Stimulated activated CD4-positive, alpha-beta T cell treated with anti-CD3 and anti-CD28 coated beads, Interleukin-1b, Interleukin-23, amount 100 ng/mL, for 48 hours (primary cell): ENCODE data around the gene DOK7.

Experiments
- DNase-seq: peaks from one replicate; pipeline ENCODE4 v3.0.0-alpha.2; 2020

Gene DOK7

DNA sequence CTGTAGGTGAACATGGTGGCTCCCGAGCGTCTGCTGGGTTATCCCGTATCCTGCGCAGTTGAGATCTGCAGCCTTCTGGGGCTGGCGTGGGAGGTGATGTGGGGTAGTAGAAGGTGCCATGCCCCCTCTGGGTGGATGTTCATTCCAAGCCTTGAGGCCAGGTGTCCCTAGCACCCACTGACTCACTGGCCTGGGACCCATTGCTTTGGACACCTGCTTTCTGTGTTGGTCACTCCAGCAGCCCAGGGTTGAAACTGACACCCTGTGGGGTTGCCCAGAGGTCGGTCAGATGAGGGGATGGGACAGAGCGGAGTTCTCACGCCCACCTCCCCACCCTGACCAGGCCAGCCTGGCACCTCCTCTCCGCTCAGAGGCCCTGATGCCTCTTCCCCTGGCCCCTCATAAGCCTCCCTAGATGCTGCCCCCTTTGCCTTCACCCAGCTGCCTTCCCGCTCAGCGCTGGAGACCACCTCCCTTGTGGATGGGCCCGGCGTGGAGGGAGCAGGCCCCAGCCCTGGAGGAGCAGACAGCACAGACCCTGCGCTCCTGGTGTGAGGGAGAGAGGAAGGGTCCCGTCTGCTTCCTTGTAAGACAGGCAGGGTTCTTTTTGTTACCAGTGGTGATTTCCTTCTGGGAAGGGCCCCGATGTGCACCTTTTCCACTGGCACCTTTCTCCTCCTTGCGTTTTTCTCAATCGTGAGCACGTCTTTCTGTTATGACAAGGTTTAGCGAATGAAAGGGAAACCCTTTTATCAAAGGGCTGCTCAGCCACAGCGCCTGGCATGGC is 2.0 kb downstream of the DOK7 start:
- DNase-seq, result no peak

DNA sequence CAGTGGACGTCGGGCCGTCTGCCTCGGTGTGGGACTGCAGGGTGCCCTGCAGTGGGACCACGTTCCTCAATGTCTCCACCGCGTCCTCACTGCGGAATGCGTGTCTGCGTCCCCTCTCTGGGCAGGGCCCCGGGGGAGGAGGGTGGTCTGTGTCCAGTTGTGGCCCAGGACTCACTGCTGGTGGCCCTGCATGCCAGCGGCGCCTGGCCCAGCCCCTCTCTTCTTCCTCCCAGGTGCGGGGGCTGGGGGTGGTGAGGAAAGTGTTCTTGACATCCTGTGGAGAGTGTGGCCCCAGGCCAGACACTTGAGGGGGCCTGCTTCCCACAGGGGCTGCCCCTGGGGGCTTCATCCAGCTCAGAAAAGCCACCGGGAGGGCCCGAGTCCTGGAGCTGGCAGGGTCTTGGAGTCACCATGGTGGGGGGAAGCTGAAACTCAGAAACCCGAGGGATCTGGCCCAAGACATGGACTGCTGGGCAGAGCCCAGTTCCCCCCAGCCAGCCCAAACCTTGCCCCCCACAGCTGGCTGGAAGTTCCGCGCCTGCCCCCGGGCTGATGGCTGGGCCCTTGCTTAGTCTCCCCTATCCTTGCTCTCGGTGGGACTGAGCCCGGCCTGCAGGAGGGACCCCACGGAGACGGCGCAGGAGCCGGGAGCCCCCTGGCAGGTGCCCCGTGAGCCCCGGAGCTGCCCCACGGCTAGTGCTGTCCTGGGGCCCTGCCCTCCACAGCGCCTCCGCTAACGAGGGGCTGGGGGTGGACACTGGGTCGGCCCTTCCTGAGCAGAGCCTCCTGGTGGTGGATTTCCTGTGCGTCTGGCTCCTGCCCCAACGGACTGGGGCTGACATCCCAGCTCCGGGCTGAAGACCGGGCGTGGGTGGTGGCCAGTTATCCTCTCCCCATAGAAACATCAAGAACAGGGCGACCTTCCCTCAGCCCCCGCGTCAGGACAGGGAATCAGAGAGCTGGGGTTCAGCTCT is 2.9 kb downstream of the DOK7 start:
- no peak for DNase-seq

DNA sequence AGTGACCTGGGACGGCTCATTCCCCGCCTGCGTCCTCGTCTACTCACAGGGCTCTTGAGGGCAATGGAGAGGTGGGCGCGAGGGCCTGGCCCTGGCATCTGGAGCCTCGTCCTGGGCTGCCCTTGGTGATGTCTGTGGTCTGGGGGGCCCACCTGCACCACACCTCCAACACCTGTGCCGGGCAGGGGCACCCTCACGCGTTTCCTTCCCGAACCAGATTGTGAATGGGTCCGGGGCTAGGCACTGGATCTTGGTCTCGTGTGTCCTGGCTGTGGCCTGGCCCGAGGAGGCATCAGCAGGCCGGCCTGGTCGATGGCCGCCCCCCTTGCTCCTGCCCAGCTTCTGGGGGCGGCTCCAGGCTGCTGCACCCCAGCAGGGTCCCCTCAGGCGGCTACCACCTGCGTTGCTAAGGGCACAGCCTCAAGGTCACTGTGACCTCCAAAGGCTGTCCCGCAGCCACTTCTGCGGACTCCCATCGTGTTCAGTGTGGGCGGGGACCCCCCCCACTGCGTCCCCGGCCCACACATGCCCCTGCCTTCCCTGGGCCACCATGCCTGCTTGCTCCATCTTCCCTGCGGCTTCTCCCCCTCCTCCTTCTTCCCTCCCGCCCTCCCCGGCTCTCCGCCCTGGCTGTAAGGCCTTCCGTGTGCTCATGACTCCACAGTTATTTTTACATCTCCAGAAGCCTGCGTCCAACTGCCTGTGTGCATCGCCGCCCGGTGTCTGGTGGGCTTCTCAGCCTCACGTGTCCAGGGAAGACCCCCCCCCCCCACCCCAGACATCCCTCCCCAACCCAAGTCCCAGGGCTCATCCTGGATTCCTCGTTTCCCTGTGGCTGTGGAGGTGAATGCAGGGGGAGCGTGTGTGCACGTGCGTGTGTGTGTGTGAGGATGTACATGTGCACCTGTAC is 3.8 kb downstream of the DOK7 start:
- DNase-seq, result no peak

DNA sequence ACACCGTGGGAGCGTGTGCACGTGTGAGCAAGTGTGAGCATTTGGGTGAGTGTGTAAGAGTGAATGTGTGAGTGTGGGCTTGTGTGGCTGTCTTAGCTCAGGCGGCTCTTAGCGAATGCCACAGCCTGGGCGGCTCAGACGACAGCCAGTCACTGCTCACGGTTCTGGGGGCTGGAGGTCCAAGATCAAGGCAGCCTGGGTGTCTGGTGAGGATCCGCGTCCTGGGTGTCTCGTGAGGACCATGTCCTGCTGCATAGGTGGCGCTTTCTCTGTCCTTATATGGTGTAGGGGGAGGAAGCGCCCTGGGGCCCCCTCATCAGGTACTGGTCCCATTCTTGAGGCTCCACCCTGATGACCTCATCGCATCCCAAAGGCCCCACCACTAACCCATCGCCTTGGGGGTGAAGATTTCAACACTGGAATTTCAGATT is 4.5 kb downstream of the DOK7 start:
- DNase-seq, result no peak

- DNase-seq, result no peak
Observed at GRCh38 chr4:3468154-3468553, 5.0 kb downstream of the DOK7 start.

GRCh38 chr4:3468804-3469203 is 5.7 kb downstream of the DOK7 start:
- DNase-seq, result no peak

GRCh38 chr4:3469386-3470243 is 6.5 kb downstream of the DOK7 start:
- no peak for DNase-seq

DNA sequence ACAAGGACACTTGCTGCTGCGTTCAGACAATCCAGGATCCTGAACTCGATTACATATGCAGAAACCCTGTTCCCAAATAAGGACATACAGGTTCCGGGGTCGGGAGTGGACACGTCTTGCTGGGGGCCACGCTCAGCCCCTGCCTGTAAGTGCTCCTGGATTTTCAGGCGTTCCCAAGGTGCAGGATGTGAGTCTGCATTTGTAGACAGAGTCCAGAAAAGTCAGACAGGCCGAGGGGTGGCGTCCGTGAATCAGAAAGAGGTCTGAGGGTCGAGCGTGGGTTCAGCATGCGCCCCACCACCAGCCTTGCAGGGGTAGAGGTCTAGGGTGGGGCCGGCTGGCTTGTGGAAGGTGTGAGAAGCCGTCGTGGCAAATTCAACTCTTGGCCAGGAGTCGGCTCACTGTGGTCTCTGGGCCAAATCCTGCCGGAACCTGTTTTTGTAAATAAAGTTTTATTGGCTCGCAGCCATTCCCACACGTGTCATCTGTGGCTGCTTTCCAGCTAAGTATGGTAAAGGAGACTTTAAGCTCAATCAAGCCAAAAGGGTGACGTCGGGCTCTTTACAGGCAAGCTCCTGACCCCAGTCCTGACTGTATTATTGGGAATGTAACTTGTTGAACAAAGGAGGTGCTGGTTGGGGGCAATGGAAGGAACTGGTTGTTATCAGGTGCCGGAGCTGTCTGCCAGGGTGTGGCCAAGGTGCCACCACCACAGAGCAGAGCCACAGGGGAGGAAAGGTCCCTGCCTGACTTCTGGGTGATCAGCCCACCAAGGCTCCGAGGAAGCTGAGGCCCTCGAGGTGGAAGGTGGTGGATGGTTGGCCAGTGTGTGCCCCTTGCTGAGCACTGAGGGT is 7.4 kb downstream of the DOK7 start:
- no peak for DNase-seq

- no peak for DNase-seq
Observed at GRCh38 chr4:3471098-3471760, 8.1 kb downstream of the DOK7 start.

- DNase-seq, result no peak
Observed at GRCh38 chr4:3471886-3472285, 8.8 kb downstream of the DOK7 start.

DNA sequence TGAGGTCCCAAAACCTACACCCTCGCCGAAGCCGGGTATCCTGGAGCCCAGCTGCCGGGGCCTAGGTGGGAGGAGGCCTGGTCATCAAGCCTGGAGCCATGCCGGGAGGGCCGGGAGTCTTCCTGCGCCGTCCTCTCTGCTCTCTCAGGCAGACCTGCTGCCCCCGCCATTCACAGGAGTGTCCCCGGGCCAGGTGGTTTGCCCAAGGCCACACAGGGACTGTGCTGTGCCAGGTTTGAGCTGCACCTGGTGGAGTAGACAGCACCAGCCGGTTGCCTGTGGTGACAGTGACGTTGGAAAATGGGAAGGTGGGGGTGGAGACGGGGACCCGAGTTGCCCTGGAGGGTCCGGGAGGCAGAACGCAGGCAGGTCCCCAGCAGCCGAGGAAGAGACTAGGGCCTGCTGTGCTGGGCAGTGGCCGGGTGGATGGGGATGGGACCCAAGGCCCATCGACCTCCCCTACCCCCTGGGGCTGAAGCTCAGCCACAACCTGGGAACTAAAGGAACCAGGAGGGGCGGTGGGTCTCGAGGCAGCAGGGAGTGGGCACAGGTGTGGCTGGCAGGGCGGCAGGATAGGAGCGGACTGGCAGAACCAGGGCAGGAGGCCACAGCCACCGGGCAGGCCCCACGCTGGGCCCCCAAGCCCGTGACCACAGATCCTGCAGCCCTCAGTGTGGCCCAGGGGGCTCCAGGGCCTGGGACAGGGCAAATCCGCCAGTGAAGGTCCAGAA is 9.5 kb downstream of the DOK7 start:
- no peak for DNase-seq

DNA sequence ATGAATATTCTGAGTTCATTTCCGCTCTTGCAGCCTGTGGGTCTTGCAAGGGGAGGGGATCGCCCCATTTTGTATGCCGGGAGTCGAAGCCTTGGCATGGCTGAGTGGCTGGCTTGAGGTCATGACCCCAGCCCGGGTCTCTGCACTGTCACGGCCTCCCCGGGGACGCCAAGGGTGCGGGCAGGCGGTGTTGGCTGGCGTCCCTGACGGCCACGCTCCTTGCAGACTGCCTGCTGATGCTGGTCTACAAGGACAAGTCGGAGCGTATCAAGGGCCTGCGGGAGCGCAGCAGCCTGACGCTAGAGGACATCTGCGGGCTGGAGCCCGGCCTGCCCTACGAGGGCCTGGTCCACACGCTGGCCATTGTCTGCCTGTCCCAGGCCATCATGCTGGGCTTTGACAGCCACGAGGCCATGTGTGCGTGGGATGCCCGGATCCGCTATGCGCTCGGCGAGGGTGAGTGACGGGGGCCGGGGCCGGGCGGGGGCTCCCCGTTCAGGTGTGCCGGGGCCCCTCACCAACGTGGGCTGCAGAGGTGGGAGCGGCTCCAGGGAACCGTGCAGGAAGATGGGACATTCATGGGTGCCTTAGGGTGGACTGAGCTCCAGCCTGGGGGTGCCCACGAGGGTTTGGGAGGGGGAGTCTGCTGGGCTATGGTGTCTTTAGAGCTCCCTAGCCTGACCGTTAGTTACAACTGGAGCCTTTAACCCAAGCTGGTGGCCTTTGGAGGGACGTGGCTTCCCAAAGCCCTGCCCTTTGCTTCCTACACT is 10.3 kb downstream of the DOK7 start:
- no peak for DNase-seq

GRCh38 chr4:3473996-3474765 is 11.1 kb downstream of the DOK7 start:
- no peak for DNase-seq

- no peak for DNase-seq
Observed at GRCh38 chr4:3475041-3475712, 12.1 kb downstream of the DOK7 start.

- no peak for DNase-seq
Observed at GRCh38 chr4:3475713-3476260, 12.7 kb downstream of the DOK7 start.

DNA sequence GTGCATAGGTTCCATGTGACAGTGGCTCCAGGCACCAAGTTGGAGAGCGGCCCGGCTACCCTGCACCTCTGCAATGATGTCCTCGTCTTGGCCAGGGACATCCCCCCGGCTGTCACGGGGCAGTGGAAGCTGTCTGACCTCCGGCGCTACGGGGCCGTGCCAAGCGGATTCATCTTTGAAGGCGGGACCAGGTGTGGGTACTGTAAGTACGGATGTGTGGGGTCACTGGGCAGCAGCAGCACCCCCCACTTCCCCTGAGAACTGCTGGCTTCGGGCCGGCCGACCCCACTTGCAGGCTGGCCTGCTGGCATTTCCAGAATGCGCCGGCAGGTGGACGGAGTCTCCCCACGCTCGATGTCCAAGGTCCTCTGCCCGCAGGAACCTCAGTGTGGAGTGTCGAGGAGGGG is 13.2 kb downstream of the DOK7 start:
- no peak for DNase-seq
